GM19452 (cell line): Measurements from ENCODE around the gene SMIM43.

Experiments
- ATAC-seq: cut with Tn5 transposase; IDR thresholded peaks from one replicate; pipeline ENCODE4 v1.9.1; 2021; ENCODE audit not compliant: unreplicated experiment

Gene SMIM43

GRCh38 chr4:121764702-121765367 lies at the start of gene SMIM43:
TSS of gene SMIM43 (minus strand) at chr4:121765164. CDS start at chr4:121765105, 59 bp downstream.
- no peak for ATAC-seq

GRCh38 chr4:121814756-121815155 lies 49.8 kb upstream of the SMIM43 start:
- no peak for ATAC-seq

DNA sequence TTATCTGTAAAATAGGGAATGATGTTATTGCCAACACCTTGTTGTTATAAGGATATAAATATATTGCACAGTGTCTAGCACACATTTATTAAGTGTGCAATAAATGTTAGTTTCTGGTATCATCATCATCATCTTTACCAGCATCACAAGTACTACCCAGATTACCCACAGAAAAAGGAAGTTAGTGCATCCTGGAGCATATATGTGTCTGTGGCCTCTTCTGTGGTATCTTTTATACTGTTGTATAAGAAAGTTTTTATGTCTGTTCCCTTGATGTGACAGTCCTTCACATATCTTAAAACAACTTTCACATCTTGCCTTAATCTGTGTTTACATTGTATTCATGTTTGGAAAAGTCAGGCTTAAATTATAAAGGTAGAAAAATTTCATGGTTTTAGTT lies 46.2 kb upstream of the SMIM43 start:
- no peak for ATAC-seq

GRCh38 chr4:121806411-121806810 lies 41.4 kb upstream of the SMIM43 start:
- no peak for ATAC-seq

DNA sequence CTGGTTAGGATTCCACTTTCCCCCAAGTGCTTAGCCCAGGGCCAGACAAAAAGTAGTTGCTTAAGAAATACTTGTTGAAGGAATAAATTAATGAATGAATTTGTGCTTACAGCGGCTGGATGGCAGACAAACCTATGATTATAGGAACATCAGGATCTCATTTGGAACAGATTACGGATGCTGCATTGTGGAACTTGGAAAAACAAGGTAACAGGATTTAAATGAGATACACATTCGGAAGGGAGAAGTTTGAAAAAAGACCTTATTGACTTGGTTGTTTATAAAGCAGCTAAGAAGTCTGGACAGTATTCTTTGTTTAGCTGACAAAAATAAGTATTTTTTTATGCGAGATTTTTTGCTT lies 36.7 kb upstream of the SMIM43 start:
- no peak for ATAC-seq

GRCh38 chr4:121800961-121801714 lies 36.2 kb upstream of the SMIM43 start, which contains the start of gene EXOSC9:
TSS of gene EXOSC9 (plus strand) at chr4:121801323. CDS start at chr4:121801425, 102 bp downstream.
- ATAC-seq: peak; percentile 84

DNA sequence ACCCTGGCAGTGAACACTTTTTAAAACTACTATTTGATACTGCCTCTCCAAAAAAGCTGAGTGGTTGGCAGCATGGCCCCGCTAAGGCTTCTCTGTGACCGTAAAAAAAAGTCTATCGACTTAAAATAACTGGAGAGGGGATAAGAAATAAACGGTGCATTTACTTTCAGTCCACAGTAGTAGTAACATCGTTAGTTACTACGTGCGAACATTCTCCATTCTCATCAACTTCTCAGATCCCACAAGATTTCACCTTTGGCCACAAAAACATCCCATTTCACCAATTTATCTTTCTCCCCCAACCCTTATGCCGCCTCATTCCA lies 35.6 kb upstream of the SMIM43 start:
- ATAC-seq: peak; percentile 33

- no peak for ATAC-seq
These were observed 35.0 kb upstream of the SMIM43 start for GRCh38 chr4:121799867-121800501.

- no peak for ATAC-seq
These were observed 34.4 kb upstream of the SMIM43 start for GRCh38 chr4:121799208-121799823.

DNA sequence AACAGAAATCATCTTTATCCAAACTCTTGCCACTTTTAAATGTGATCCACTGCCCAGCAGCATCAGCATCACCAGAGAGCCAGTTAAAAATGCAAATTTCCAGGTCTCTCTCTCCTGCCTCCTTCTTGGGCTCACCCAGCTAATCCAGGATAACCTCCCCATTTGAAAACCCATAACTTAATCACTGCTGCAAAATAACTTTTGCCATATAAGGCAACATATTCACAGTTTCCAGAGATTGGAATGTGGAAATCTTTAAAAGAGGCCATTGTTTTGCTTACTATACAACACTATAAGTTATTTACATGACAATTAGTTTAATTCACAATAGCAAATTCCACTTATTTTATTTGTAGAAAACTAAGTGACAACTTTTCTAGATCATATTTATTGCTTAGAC lies 31.3 kb upstream of the SMIM43 start:
- no peak for ATAC-seq

- ATAC-seq: no peak
These were observed 29.7 kb upstream of the SMIM43 start for GRCh38 chr4:121794505-121795188.

- ATAC-seq: no peak
These were observed 28.0 kb upstream of the SMIM43 start for GRCh38 chr4:121792966-121793365.

- no peak for ATAC-seq
These were observed 26.5 kb upstream of the SMIM43 start for GRCh38 chr4:121791481-121791880.

- no peak for ATAC-seq
These were observed 26.0 kb upstream of the SMIM43 start for GRCh38 chr4:121790976-121791375.

DNA sequence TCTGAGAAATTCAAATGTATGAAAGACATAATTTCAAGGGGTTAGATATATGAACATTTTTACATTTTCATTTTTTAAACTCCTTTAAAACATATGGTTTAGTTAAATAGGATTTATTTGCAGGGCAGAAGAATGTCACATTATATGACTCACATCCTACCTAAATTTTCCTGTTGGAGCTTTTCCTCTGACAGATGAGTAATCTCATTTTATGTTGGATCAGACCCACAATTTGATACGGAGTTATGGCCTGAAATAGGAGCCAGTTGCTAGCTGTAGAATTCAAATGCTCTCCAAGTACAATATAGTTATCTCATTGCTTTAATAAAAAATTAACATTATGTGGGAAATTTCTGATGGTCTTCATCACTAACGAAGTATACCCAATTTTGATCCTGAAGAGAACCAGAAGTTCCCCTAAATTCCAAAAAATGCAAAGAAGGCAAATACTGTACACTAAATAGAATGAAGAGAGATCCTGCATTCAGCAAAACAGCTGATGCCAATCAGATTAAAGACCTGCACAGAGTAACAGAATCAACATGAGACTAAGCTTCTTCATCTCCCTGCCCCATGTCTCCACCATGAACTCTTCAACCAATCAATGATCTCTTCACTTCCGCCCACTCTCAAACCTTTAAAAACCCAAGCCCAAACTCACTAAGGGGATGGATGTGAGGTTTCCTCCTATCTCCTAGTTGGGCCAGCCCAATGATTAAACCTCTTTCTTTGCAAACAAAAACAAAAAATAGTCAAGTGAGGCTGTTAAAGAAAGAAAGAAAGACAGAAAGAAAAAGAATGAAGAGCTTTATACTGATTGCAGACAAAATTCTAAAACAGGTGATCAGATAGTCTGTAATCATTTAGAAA lies 25.2 kb upstream of the SMIM43 start:
- ATAC-seq: no peak

- ATAC-seq: no peak
These were observed 24.5 kb upstream of the SMIM43 start for GRCh38 chr4:121789455-121789854.

GRCh38 chr4:121788896-121789295 lies 23.9 kb upstream of the SMIM43 start:
- peak; percentile 83 for ATAC-seq

GRCh38 chr4:121786221-121786620 lies 21.3 kb upstream of the SMIM43 start:
- ATAC-seq: no peak

DNA sequence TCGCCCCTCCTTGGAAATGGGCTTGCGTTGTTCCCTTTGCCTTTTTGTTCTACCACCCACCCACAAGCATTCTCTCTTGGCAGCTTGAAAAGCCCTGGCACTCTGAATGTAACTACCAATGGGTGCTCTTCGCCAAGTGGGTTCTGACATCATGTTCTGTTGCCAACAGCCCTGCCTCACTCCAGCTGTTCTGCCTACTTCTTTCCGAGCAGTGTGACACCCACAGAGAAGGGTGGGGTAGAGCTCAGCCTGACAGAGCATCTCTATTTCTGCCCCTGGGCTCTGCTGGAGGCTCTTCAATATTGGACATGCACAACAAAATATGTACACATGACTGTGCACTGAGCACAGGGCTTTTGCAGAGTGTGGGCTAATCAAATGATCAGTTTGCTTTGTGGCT lies 20.5 kb upstream of the SMIM43 start:
- no peak for ATAC-seq

DNA sequence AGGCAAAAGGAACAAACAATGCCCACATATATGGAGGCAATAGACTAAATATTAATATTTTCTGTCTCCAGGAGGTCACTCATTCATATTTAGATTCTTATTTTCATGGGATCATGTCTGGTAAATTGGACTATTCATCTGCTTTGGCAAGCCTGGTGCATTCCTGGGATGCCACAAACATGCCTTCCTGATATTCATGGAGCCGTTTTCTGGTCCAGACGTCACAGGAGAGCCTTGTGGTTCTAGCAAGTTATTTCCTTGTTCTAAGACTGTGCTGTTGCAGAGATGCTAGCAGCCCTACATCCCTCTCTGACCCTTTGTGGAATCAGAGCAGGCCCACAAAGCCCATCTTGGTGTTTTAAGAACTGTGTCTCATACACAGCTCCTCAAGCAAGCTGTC lies 20.0 kb upstream of the SMIM43 start:
- ATAC-seq: no peak
